Ascending aorta (tissue), 2 donors: Measurements from ENCODE around the gene LAMP5. TPM values are rescaled to one million over a fixed set of nuclear protein-coding genes. Genes with fewer than 3 reads are reported as not detected.

Source experiments
- DNase-seq, 2 donors: peaks; one replicate each; pipeline ENCODE4 v3.0.0-alpha.2; 2019; ENCODE audit warnings: low spot score in 2 of 2
- H3K27ac ChIP-seq, 2 donors: fragments of 200-600 bp; sonication (generic); one replicate each; pipeline ENCODE4 v1.5.1; 2016 to 2017; ENCODE audit warnings: mild to moderate bottlenecking in 1 of 2
- H3K27me3 ChIP-seq: fragments of 200-600 bp; sonication (generic); one replicate; pipeline ENCODE4 v1.5.1; 2017
- H3K36me3 ChIP-seq, 2 donors: fragments of 200-600 bp; sonication (generic); one replicate each; pipeline ENCODE4 v1.5.1; 2016
- H3K4me1 ChIP-seq, 2 donors: fragments of 200-600 bp; sonication (generic); one replicate each; pipeline ENCODE4 v1.5.1; 2016 to 2017; ENCODE audit warnings: mild to moderate bottlenecking in 1 of 2
- H3K4me3 ChIP-seq, 2 donors: fragments of 200-600 bp; sonication (generic); one replicate each; pipeline ENCODE4 v1.5.1; 2016 to 2017; ENCODE audit warnings: mild to moderate bottlenecking in 1 of 2
- H3K9me3 ChIP-seq, 2 donors: fragments of 200-600 bp; sonication (generic); one replicate each; pipeline ENCODE4 v1.5.1; 2016
- intact Hi-C: fragments of 100-400 bp; cut with DNase I; formaldehyde crosslinking; loops from one replicate; pipeline ENCODE4 v1.15.1; 2023
- total RNA-seq: library from RNA; depleted of rRNA; stranded (reverse); fragments of >200 nt; gene quantifications from one replicate; pipeline ENCODE4 v1.1.0, GENCODE V29; 2016
- TF ChIP-seq, protein P1 (sequence below), 3 experiments: fragments of 200-600 bp in 2 of 3; fragments of 450-650 bp in 1 of 3; sonication (generic) in 2 of 3; IDR thresholded peaks; one replicate each; pipeline ENCODE4 v1.5.1; 2016 to 2019; ENCODE audit warnings: antibody characterized with exemption in 3 of 3, mild to moderate bottlenecking in 1 of 3, moderate library complexity in 1 of 3

The LAMP5 gene
- total RNA-seq, 1 donor from 2014 or later: not detected

DNA sequence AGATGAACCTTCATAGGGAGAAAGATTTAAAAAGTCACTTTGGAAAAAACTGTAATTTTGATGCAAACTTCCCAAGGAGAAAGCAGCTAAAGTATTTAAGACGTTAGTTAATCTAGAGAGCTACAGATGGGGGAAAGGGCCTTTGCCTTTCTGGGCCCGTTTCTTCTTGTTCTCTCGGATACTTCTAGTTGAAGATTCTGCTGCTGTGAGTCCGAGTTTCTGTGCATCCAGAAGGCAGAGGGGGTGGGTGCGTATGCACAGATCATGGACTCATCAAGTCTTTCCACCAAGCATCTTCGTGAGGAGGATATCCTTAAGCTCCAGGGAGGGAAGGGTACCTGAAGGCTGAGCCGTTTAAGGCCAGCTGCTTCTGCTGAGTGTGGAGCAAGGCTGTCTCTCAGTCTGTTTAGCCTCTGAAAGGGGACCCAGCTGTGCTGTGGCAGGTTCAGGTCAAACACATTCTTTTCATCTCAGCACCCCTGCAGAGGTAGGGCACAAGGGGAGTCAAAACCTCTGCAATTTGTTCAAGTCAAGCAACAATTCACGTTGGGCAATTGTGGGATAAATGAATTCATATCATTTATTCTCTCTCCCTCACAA is 4.3 kb downstream of the LAMP5 start:
- TF ChIP-seq, protein P1, sequence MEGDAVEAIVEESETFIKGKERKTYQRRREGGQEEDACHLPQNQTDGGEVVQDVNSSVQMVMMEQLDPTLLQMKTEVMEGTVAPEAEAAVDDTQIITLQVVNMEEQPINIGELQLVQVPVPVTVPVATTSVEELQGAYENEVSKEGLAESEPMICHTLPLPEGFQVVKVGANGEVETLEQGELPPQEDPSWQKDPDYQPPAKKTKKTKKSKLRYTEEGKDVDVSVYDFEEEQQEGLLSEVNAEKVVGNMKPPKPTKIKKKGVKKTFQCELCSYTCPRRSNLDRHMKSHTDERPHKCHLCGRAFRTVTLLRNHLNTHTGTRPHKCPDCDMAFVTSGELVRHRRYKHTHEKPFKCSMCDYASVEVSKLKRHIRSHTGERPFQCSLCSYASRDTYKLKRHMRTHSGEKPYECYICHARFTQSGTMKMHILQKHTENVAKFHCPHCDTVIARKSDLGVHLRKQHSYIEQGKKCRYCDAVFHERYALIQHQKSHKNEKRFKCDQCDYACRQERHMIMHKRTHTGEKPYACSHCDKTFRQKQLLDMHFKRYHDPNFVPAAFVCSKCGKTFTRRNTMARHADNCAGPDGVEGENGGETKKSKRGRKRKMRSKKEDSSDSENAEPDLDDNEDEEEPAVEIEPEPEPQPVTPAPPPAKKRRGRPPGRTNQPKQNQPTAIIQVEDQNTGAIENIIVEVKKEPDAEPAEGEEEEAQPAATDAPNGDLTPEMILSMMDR (IDR thresholded peaks at IDR 0.05): no peak
- H3K4me3 ChIP-seq: no peak overlapping the region
- no peak overlapping the region for H3K27ac ChIP-seq
- no peak for DNase-seq
- peaks cover 3 to 11% of the 10 kb centered on the region in 2 donors for H3K4me1 ChIP-seq
- no peaks in the 10 kb centered on the region for H3K36me3 ChIP-seq
- no peaks in the 10 kb centered on the region for H3K9me3 ChIP-seq
- no peaks in the 10 kb centered on the region for H3K27me3 ChIP-seq
- intact Hi-C loops: no loop called here

GRCh38 chr20:9520086-9520485 is 5.7 kb downstream of the LAMP5 start:
- intact Hi-C loops: no loop called here
- H3K27ac ChIP-seq: no peak overlapping the region
- H3K4me1 ChIP-seq: peaks cover 0 to 5% of the 10 kb centered on the region in 2 donors
- TF ChIP-seq, protein P1 (IDR thresholded peaks at IDR 0.05): no peak
- H3K27me3 ChIP-seq: no peaks in the 10 kb centered on the region
- DNase-seq: no peak
- no peaks in the 10 kb centered on the region for H3K9me3 ChIP-seq
- H3K4me3 ChIP-seq: no peak overlapping the region
- H3K36me3 ChIP-seq: no peaks in the 10 kb centered on the region

GRCh38 chr20:9523636-9524035 is 9.2 kb downstream of the LAMP5 start:
- Histone ChIP-seq H3K27ac (no peak overlapping the region), H3K9me3 (no peaks in the 10 kb centered on the region), H3K27me3 (no peaks in the 10 kb centered on the region), H3K36me3 (no peaks in the 10 kb centered on the region), H3K4me1 (no peaks in the 10 kb centered on the region), H3K4me3 (no peak overlapping the region)
- intact Hi-C loops: no loop called here
- no peak for DNase-seq
- TF ChIP-seq, protein P1 (IDR thresholded peaks at IDR 0.05): no peak

- Histone ChIP-seq H3K4me3 (no peak overlapping the region), H3K4me1 (no peaks in the 10 kb centered on the region), H3K27ac (no peak overlapping the region), H3K9me3 (no peaks in the 10 kb centered on the region), H3K36me3 (no peaks in the 10 kb centered on the region), H3K27me3 (no peaks in the 10 kb centered on the region)
- no peak for DNase-seq
- TF ChIP-seq, protein P1 (IDR thresholded peaks at IDR 0.05): no peak
- intact Hi-C loops: no loop called here
These were observed 17.2 kb downstream of the LAMP5 start for GRCh38 chr20:9531581-9531980.

GRCh38 chr20:9532069-9532838 is 17.9 kb downstream of the LAMP5 start:
- H3K9me3 ChIP-seq: no peaks in the 10 kb centered on the region
- H3K4me3 ChIP-seq: no peak overlapping the region
- H3K27ac ChIP-seq: no peak overlapping the region
- intact Hi-C loops: no loop called here
- H3K27me3 ChIP-seq: no peaks in the 10 kb centered on the region
- H3K36me3 ChIP-seq: no peaks in the 10 kb centered on the region
- H3K4me1 ChIP-seq: no peaks in the 10 kb centered on the region
- TF ChIP-seq, protein P1 (IDR thresholded peaks at IDR 0.05): no peak
- no peak for DNase-seq
